ENCODE measurements around the gene UGT1A6.

The UGT1A6 gene

DNA sequence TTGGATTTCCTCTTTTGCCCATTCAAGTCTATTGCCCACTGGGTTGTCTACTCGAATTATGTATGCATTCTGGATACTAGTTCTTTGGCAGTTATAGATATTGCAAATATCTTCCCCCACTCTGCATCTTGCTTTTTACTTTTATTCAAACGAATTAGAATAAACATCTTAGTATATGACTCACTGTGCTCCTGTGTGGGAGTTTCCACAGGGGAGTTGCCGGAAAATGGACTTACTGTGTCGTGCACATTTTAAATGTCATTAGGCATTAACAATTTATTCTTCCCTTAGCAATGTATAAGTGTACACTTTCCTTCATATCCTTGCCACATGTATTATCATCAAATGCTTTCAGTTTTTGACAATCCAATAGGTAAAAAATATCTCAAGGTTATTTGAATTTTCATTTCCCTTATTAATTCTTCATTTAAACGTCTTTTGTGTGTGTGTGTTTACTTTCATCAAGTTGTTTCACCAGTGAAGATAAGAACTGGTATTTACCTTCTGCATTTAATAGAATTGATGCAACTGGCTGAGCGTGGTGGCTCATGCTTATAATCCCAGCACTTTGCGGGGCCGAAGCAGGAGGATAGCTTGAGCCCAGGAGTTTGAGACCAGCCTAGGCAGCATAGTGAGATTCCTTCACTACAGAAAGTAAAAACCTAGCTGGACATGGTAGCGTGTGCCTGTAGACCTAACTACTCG, 15.4 kb downstream of the UGT1A6 start:
- TF ChIP-seq RAD21 (IDR thresholded peaks at IDR 0.05; ENCODE audit: low read depth): no peak
- TF ChIP-seq, protein P1, sequence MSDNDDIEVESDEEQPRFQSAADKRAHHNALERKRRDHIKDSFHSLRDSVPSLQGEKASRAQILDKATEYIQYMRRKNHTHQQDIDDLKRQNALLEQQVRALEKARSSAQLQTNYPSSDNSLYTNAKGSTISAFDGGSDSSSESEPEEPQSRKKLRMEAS (IDR thresholded peaks at IDR 0.05): no peak
- TF ChIP-seq YY1 (IDR thresholded peaks at IDR 0.05; ENCODE audit: low read depth): no peak

DNA sequence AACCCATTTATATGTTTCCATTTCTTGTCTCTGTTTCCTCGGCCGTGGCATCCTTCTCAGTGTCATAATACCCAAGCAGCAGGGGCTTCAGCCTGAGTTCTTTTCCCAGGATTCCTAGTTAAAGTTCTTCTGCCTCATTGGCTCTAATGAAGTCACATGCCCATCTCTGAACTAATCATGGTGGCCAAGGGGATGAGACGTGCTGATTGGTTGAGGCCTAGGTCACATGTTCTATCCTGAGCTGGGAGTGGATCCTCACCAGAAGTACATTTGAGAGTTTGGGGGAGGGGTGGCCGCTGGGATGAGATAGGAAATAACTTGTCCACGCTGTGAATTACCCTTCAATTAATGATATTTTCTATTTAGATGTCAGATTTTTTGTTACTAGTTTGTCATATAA, 16.3 kb downstream of the UGT1A6 start:
- no peak for TF ChIP-seq TEAD4 (IDR thresholded peaks at IDR 0.05)
- TF ChIP-seq, protein P2, sequence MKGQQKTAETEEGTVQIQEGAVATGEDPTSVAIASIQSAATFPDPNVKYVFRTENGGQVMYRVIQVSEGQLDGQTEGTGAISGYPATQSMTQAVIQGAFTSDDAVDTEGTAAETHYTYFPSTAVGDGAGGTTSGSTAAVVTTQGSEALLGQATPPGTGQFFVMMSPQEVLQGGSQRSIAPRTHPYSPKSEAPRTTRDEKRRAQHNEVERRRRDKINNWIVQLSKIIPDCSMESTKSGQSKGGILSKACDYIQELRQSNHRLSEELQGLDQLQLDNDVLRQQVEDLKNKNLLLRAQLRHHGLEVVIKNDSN (IDR thresholded peaks at IDR 0.05): peak; percentile 59
- no peak for TF ChIP-seq EGR1 (IDR thresholded peaks at IDR 0.05)
- TF ChIP-seq, protein P1 (IDR thresholded peaks at IDR 0.05): no peak

DNA sequence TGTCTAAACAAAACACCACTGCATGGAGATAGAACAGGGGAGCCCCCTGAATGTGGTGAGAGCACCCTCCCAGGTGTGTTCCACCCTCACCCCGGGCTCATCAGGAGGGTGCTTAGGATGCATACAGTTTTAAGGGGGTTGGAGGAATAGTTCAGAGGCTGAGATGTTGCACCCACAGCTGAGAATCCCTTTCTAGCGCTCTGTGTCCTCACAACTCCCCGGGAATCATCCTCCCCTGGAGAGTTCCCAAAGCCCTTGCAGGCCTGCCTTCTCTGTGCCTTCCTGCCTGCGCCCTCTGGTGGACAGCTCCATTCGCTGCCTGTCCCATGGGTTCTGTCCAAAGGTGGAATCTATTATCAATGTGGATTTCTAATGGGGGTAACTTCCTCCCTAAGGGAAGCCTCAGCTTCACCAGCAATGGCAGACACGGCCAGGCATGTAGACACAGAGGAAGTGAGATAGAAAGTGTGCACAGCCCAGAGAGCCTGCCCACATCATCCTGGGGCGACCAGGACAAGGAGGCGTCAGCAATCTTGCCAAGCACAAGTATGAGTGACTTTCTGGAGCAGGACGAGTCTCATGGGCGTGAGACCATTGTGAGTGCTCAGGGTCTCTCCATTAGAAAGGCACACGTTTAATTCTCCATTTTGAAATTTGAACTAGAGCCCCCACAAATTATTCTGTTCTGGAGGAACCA, 18.8 kb downstream of the UGT1A6 start:
- TF ChIP-seq, protein P1 (IDR thresholded peaks at IDR 0.05): no peak
- peak; percentile 84 for TF ChIP-seq RAD21 (IDR thresholded peaks at IDR 0.05; ENCODE audit: low read depth)

DNA sequence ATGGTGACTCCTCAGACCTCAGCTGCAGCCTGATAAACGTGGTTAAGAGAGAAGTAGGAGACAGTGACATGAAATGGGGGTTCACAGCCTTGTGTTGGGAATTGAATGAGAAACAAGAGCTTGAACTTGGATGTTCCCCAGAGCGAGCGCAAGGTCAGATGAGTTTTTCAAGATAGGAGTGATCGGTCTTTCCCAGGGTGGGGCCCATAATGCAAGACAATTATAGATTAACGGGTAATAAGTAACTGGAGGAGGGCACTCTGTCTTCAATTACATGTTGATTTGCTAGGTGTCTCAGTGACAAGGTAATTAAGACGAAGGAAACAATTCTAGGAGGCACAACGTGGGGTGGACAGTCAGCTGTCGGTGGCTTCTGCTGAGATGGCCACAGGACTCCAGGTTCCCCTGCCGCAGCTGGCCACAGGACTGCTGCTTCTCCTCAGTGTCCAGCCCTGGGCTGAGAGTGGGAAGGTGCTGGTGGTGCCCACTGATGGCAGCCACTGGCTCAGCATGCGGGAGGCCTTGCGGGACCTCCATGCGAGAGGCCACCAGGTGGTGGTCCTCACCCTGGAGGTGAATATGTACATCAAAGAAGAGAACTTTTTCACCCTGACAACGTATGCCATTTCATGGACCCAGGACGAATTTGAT, 20.0 kb downstream of the UGT1A6 start, which contains the start of gene UGT1A5:
Gene UGT1A5 (plus strand): TSS at position 297 of the 651 bp plus-strand sequence. CDS start 85 bp downstream, at position 382.
- TF ChIP-seq EP300 (IDR thresholded peaks at IDR 0.05; ENCODE audit: borderline replicate concordance): no peak
- TF ChIP-seq CEBPB (IDR thresholded peaks at IDR 0.05): no peak
- TF ChIP-seq, protein P1 (IDR thresholded peaks at IDR 0.05): no peak
- no peak for TF ChIP-seq NFIC (IDR thresholded peaks at IDR 0.05)

DNA sequence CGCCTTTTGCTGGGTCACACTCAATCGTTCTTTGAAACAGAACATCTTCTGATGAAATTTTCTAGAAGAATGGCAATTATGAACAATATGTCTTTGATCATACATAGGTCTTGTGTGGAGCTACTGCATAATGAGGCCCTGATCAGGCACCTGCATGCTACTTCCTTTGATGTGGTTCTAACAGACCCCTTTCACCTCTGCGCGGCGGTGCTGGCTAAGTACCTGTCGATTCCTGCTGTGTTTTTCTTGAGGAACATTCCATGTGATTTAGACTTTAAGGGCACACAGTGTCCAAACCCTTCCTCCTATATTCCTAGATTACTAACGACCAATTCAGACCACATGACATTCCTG, 20.5 kb downstream of the UGT1A6 start:
- TF ChIP-seq RAD21 (IDR thresholded peaks at IDR 0.05; ENCODE audit: low read depth) (no peak), FOXM1 (IDR thresholded peaks at IDR 0.05; ENCODE audit: borderline replicate concordance, low read depth) (no peak), CREB1 (IDR thresholded peaks at IDR 0.05; ENCODE audit: low read depth) (no peak), YY1 (IDR thresholded peaks at IDR 0.05; ENCODE audit: low read depth) (no peak), EGR1 (IDR thresholded peaks at IDR 0.05) (no peak), TAF1 (IDR thresholded peaks at IDR 0.05; ENCODE audit: low read depth) (no peak)
- TF ChIP-seq, protein P3, sequence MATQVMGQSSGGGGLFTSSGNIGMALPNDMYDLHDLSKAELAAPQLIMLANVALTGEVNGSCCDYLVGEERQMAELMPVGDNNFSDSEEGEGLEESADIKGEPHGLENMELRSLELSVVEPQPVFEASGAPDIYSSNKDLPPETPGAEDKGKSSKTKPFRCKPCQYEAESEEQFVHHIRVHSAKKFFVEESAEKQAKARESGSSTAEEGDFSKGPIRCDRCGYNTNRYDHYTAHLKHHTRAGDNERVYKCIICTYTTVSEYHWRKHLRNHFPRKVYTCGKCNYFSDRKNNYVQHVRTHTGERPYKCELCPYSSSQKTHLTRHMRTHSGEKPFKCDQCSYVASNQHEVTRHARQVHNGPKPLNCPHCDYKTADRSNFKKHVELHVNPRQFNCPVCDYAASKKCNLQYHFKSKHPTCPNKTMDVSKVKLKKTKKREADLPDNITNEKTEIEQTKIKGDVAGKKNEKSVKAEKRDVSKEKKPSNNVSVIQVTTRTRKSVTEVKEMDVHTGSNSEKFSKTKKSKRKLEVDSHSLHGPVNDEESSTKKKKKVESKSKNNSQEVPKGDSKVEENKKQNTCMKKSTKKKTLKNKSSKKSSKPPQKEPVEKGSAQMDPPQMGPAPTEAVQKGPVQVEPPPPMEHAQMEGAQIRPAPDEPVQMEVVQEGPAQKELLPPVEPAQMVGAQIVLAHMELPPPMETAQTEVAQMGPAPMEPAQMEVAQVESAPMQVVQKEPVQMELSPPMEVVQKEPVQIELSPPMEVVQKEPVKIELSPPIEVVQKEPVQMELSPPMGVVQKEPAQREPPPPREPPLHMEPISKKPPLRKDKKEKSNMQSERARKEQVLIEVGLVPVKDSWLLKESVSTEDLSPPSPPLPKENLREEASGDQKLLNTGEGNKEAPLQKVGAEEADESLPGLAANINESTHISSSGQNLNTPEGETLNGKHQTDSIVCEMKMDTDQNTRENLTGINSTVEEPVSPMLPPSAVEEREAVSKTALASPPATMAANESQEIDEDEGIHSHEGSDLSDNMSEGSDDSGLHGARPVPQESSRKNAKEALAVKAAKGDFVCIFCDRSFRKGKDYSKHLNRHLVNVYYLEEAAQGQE (IDR thresholded peaks at IDR 0.05; ENCODE audit: low read depth): no peak

DNA sequence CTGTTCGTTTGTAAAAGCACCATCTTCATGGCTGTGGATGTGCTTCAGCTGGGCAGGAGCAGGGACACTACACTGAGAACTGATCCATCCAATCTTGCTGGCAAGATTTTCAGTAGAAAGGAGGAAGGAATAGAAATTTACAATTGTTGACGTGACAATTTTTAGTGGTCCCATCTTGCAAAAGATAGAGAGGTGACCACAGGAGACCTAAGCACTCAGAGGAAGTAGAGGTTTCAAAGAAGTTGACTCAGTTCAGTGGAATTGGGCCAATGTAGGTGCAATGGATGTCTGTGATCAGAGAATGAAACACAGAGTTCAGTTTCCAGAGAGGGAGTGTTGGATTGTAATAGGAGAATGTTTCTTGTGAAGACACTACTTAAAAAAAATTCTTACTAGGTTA, 21.4 kb downstream of the UGT1A6 start:
- TF ChIP-seq, protein P1 (IDR thresholded peaks at IDR 0.05): no peak
- TF ChIP-seq ZBTB7A (IDR thresholded peaks at IDR 0.05; ENCODE audit: low read depth): no peak
- TF ChIP-seq, protein P3 (IDR thresholded peaks at IDR 0.05; ENCODE audit: low read depth): no peak
- TF ChIP-seq EP300 (IDR thresholded peaks at IDR 0.05; ENCODE audit: borderline replicate concordance): no peak
- TF ChIP-seq CREB1 (IDR thresholded peaks at IDR 0.05; ENCODE audit: low read depth): no peak
- TF ChIP-seq TEAD4 (IDR thresholded peaks at IDR 0.05): no peak
- TF ChIP-seq TAF1 (IDR thresholded peaks at IDR 0.05; ENCODE audit: low read depth): no peak
- TF ChIP-seq YY1 (IDR thresholded peaks at IDR 0.05; ENCODE audit: low read depth): no peak
- no peak for TF ChIP-seq FOXM1 (IDR thresholded peaks at IDR 0.05; ENCODE audit: borderline replicate concordance, low read depth)
- TF ChIP-seq EGR1 (IDR thresholded peaks at IDR 0.05): no peak
- TF ChIP-seq TCF12 (IDR thresholded peaks at IDR 0.05; ENCODE audit: low read depth): no peak
